ENCODE data around the gene TRRAP. TPM values are rescaled to one million over a fixed set of nuclear protein-coding genes. Genes with fewer than 3 reads are reported as not detected.
"Not testable (repeated sequence)": the region's sequence is repeated elsewhere in the genome, so short reads cannot be mapped to it uniquely, and the experiment has no call there.

Gene TRRAP
- total RNA-seq = 23.6 TPM

- DNase-seq = peak; percentile 37
Measured at GRCh38 chr7:98878365-98879197, at the start of gene TRRAP. TSS of gene TRRAP (plus strand) at chr7:98878532. CDS start at chr7:98881151, 2,619 bp downstream.

DNA sequence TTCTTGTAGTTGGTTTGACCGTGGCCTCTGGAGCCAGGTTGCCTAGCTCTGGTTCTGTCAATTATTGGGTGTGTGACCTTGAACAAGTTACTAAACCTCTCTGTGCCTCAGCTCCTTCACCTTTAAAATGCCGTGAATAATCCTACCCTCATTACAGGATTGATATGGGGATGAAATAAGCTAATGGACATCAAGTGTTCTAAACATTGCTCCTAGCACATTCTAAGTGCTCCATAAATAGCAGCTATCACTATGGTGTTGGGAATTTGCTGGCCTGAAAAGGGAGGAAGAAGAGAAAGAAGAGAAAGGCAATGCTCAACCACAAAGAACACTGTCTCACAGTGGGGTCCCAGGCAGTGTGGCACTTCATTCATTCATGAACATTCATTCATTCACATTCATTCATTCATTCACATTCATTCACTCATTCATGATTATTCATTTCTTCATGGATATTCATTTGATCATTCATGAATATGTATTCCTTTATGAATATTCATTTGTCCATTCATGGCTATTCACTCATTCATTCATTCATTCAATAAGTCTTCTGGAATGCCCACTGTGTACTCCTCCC is 47.3 kb upstream of the TRRAP start:
- DNase-seq = no peak

GRCh38 chr7:98831641-98832221 is 46.6 kb upstream of the TRRAP start:
- DNase-seq = no peak

- no peak for DNase-seq
Measured at GRCh38 chr7:98833022-98833421, 45.3 kb upstream of the TRRAP start.

DNA sequence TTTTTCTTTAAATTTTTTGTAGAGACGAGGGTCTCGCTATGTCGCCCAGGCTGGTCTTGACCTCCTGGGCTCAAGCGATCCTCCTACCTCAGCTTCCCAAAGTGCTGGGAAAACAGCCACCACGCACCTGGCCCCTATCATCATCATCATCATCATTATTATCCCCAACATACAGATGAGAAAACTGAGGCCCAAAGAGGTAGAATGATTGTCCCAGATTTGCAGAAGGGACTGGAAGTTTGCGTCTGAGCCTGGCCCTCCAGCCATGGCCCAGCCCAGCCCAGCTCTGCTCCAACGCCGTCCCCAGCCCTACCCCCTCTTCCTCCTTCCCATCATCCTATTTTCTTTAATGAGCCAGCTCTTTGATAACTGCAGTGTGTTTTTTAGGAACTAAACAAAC is 43.4 kb upstream of the TRRAP start:
- no peak for DNase-seq

DNA sequence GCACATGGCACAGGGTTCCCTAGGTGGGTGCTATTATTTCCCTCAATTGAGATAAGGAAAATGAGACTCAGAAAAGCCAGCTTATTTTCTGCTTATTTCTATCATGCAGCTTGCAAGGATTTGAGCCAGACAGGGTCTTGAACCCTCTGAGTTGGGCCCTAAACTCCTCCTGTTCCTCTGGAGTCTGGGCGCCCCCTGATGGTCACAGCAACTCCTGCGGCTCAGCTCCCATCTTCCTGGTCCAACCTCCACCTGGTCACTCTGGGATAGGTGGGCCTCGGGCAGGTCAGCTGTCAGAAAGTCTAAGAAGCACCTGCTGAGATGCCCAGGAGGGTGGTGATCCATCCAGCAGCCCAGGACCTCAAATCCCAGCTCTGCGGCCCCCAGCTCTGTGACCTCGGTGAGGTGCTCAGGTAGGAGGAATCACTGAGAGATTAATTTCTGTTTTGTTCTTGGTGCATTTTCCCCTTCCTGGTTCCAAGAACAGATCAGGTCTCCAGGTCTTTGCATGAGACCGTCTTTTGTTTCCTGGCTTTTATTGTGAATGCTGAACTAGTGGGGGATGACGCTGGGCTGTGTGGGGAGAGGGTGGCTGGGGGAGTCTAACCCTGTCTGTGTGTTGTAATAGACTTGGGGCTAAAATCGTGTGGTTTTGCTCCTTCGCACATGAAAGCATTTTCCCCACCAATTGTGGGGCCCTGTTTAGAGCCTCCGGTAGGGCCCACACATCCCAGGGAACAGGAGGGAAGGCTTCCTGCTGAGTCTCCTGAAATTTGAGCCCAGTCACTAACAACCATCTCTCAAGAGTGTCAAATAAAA is 41.3 kb upstream of the TRRAP start:
- no peak for DNase-seq

GRCh38 chr7:98837630-98837972 is 40.7 kb upstream of the TRRAP start:
- no peak for DNase-seq

DNA sequence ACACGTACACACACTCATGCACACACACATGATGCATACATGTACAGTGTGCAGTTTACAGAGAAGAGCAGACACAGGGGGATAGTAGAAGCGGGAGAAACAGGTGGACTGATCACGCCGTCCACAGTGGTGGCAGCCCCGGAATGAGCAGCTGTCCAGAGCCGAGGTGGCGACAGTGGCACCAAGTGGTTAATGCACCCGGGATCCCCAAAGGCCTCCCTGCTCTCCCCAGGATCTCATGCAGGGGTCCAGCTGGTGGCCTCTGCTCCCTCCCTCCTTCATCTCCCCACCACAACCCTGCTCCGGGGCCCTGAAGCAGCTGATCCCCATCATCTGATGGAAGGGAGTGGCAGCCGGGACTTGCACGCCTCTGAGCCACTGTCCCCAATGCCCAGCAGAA is 38.2 kb upstream of the TRRAP start:
- no peak for DNase-seq

DNA sequence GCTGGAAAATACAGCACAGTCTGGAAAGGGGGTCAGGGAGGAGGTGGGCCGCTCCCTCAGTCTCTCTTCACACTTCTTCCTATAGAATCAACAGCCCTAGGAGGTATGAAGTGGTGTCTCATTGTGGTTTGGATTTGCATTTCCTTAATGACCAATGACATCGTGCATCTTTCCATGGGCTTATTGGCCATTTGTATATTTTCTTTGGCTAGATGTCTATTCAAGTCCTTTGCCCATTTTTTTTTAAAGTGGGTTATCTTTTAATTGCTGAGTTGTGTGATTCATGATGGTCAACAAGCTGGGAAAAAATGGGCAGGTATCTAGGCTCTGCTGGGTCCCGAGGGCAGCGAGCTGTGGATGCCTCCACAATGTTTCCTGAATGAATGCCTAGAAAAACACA is 37.6 kb upstream of the TRRAP start:
- no peak for DNase-seq

GRCh38 chr7:98841179-98841997 is 36.9 kb upstream of the TRRAP start:
- peak; percentile 35 for DNase-seq

DNA sequence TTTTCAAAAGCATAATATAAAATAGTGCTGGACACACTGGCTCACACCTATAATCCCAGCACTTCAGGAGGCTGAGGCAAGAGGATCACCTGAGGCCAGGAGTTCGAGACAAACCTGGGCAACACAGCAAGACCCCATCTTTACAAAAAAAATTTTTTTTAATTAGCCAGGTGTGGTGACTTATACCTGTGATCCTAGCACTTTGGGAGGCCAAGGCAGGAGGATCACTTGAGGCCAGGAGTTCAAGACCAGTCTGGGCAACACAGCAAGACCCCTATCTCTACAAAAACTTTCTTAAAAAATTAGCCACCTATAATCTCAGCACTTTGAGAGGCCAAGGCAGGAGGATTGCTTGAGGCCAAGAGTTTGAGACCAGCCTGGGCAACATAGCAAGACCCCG is 35.8 kb upstream of the TRRAP start:
- not testable (repeated sequence) for DNase-seq

- DNase-seq = no peak
Measured at GRCh38 chr7:98848918-98849317, 29.4 kb upstream of the TRRAP start.

DNA sequence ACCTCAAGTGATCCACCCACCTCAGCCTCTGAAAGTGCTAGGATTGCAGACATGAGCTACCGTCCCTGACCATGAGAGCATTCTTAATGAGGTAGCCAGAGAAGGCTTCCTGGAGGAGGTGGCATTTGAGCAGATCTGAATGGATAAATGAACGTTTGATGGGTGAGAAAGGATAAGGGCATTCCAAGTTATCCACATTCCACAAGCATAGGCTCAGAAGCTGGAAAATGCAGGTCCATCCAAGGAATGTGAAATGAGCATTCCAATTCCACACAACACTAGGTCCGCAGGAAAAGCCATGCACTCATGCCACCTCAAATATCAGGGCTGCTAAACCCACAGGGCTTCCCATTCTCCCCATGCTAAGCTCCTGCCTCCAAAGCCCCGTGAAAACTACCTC is 25.5 kb upstream of the TRRAP start:
- no peak for DNase-seq

DNA sequence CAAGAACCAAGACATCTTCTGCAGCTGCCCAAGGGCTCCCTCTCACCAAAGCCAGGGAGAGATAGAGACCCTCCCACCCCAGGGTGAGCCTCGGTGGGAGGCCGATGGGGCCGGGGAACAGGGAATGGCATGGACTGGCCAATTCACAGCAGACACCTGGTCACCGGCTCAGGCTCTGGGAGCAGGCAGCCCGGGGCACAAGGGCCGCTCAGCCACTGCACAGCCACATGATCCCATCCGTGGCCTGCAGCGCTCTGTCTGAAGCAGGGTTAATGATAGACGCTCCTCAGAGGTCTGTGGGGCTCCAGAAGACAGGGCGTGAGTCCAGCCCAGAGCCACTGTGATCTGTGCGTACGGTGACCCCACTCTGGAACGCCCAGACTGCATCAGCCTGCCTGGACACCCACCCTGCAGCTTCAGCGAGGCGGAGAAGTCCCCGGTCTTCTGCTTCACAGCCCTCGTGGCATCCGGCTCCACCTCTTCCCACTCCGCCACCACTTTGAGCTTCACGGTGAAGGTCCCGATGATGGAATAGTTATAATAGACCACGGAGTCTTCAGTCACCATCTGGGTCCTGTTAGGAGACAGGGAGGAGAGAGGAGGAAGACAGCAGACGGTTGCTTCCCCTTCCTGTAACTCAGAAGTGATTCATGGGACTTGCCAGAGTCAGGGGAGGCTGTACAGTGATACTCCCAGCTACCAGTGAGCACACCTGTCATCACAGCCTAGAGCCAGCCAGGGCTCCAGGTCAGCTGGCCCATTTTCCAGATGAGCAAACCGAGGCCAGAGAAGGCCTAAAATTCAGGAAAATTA is 22.5 kb upstream of the TRRAP start:
- DNase-seq = no peak

DNA sequence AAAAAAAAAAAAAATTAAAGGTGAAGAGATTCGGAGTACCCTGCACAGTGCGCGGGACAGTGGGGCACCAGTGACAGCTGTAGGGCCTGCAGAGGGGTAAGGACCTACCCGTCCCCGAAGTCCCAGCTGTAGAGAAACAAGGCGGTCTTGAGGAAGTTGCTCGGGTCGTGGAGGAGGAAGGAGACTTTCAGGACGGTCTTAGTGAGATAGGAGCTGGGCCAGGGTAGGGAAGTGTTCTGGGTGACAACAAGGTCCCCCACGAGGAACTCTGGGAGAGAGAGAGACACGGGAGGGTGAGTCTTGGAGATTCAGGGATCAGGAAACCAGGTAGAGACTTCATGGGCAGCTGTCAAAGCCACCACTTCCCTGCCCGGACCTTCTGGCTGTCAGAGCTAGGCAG is 18.3 kb upstream of the TRRAP start:
- DNase-seq = no peak

GRCh38 chr7:98862203-98862602 is 16.1 kb upstream of the TRRAP start:
- no peak for DNase-seq

GRCh38 chr7:98862716-98863420 is 15.5 kb upstream of the TRRAP start:
- DNase-seq = no peak

- DNase-seq = no peak
Measured at GRCh38 chr7:98863601-98864000, 14.7 kb upstream of the TRRAP start.

GRCh38 chr7:98864731-98865453 is 13.4 kb upstream of the TRRAP start:
- no peak for DNase-seq

DNA sequence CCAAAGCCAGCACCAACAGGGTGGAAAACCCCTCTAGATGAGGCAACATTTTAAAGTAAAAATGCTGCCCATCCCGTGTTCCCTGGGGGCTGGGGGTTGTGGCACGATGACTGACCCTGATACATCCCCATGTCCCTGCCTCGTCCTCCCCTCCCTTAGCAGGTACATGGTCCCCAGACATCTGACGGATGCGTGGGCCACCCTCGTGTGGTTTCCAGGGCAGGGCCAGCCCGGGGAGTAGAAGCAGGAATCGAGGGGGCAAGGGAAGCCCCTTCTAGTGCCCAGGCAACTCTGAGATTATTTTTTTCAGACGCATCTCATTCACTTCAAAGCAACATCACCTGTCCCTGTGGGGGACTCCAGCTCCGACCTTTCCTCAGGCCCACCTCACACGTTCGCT is 12.0 kb upstream of the TRRAP start:
- DNase-seq = no peak

All from occipital lobe (tissue), 2 donors.